Measurements from ENCODE around the gene HYCC1.

HYCC1 gene

DNA sequence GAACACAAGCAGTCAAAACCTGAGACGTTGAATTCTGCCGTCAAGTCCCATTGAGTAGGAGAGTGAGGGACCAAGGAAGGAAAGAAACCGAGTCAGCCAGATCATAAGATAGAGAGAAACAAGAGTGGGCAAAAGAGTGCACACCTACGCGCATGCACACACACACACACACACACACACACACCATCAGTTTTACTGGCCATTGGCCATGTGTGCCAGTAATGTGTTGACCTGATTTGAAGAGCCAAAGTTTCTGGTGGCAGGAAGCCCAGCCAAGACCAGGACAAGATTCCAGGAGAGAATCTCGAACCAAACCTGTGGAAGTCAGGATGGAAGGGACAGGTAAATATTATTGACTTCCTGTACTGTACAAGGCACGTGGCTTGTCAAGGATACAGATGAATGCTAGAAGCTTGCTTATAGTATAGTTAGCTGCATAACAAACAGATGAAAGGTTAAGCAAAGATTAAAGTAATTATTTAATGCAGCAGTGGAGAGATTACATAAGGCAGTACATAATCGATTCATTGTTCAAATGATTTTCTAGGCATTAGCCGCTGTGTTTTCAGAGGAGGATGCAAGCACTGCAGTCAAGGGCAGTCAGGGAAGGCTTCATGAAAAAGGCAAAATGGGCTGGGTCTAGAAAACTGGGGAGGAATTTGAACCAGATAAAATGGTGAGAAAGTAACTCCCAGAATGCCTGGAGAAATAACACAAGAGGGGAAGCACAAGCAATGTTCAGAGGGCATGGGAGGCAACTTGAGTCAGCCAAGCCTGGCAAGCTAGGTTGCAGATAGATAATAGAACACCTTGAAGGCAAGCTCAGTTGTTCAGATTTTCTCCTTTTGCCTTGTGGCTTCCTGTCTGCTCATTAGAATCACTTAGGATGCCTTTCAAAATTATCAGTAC is 2.7 kb upstream of the HYCC1 start:
- DNase-seq (ENCODE audit: low read depth in 2 of 2): no peak

DNA sequence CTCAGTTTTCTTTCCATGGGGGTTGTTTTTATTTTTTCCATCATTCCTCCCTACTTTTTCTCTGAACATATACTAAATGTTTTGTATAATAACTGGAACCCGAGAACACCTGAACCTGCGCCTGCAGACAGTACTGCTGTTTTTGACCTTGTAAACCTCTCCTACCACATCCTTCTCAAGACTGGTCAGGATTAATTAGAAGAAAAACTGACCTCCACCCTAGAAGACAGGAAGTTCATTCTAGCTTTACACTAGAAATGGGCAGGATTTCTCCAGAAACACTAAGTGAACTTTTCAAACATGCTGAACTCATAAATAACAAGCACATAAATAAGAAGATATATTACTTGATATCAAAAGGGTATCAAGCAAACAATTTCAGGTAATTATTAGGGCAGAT is 751 bp upstream of the HYCC1 start:
- DNase-seq (ENCODE audit: low read depth in 2 of 2): no peak

GRCh38 chr7:23012908-23013714 is 819 bp downstream of the HYCC1 start:
- DNase-seq (ENCODE audit: low read depth in 2 of 2): no peak

- no peak for DNase-seq (ENCODE audit: low read depth in 2 of 2)
Observed at GRCh38 chr7:23012186-23012585, 1.7 kb downstream of the HYCC1 start.

- DNase-seq (ENCODE audit: low read depth in 2 of 2): no peak
Observed at GRCh38 chr7:23011222-23011924, 2.6 kb downstream of the HYCC1 start.

DNA sequence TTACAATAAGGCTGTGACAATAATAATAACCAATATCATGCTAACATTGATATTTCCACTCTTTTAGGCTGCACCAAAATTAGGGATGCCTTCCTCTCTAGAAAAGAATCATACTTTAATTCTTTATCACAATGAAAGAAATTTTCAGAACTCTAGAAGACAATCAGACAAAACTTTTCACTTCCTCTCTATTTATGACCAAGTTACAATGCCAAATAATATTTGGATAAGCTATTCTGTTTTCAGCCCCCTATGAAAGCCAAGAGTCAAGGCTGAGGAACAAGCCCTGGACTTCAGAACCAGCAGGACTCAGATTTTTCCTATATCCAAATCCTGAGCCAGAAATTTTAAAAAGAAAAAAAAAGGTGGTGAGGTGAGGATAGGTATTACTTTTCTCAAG is 4.6 kb downstream of the HYCC1 start:
- no peak for DNase-seq (ENCODE audit: low read depth in 2 of 2)

DNA sequence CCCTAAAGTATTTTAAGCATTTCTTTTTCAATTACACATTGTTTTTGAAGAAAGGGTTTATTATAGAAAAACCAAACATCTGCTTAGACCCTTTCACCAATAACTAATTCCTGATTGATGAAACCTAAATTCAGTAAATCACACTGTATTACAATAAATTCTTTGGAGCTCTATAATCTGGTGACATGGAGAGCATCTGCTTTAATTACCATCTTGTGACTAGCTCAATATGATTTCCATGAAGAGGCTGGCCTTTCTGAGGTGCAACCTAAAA is 9.7 kb downstream of the HYCC1 start:
- DNase-seq (ENCODE audit: low read depth in 2 of 2): no peak

DNA sequence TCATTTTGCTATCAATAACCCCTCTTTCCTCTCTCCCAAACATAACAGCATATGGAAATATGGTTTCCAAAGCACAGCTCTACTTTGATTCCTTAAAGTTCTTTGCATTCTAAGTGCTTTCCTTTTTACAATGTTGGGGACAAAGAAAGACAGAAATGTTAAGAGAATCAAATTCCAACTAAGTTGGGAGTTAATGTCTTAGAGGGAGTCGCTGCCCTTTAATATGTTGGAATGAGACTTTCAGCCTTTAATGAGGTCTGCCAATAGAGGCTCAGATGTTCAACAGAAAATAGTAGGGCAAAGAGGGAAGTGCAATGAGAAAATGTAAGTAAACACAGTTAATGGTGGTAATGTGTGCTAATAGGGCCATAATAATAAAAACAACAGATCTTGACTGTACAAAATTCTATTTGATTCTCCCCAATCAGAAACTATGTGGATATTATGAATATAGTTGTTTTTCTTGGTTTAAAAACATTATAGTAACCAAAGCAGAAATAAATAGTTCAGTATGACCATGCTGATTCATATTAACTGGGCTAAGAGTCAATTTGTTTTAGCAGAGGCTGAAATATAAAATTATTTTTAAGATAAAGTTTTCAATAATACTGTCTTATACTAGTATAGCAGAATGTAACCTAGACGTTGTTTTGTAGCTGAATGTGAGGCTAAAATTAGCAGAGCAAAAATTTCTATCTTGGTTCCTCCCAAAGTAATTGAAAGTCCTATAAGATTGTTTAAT is 10.3 kb downstream of the HYCC1 start:
- DNase-seq (ENCODE audit: low read depth in 2 of 2): no peak

DNA sequence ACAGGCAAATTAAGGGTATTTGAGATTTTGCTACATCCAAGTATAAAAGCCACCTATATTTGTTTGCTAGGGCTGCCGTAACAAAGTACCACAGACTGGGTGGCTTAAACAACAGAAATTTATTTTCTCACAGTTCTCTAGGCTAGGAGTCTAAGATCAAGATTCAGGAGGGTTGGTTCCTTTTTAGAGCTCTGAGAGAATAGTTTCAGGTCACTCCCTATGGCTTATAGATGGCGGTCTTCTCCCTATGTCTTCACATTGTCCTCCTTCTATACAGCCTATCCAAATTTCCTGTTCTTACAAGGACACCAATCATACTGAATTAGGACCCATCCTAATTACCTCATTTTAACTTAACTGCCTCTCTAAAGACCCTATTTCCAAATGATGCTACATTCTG is 11.2 kb downstream of the HYCC1 start:
- DNase-seq (ENCODE audit: low read depth in 2 of 2): no peak

DNA sequence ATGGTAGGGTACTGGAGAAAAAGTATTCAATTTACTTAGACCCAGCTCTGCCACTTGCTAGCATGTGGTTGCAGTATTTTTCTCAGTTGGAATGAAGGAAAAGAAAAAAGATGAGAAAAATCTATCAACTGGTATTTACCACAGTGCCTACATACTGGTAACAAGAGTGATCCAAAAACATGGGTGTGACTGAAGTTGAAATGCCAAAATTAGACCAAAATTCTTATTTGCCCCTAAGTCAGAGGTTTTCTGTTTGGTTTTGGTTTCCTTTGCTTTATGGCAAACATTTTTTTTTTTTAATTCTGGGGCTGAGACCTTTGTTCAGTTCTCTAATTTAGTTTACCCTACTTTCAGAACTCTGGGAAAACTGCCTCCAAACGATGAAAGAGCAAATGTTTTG is 12.3 kb downstream of the HYCC1 start:
- DNase-seq (ENCODE audit: low read depth in 2 of 2): no peak

DNA sequence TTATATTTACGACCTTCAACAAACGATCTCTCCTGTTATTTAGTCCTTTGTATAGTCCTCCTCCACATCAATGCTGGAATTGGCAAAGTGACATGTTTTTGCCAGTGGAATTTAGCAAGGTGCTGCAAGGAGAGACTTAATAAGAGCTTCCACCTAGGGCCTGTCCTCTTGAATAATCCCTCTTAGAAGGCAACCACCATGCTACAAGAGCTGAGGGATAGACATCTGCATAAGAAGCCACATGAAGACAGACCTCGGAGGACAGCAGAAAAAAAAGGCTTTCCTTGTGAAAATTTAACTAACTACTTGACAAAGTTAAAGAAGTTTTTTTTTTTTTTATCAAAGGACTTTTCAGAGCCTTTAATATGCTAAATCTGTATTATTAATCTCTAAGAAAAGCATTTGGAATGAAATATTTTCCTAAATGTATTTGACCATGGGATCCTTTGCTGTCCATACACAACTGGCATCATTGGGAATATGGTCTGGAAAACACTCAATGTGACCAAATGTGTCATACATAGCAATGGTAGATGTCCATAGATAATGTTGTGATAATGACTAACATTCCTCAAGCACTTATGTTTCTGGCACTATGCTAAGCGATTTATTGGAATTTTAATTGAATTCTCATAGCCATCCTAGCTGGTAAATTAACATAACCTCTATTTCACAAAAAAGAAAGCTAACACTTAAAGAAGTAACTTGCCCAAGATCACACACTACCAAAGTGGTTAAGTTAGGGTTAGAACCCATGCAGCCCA is 13.2 kb downstream of the HYCC1 start:
- no peak for DNase-seq (ENCODE audit: low read depth in 2 of 2)

DNA sequence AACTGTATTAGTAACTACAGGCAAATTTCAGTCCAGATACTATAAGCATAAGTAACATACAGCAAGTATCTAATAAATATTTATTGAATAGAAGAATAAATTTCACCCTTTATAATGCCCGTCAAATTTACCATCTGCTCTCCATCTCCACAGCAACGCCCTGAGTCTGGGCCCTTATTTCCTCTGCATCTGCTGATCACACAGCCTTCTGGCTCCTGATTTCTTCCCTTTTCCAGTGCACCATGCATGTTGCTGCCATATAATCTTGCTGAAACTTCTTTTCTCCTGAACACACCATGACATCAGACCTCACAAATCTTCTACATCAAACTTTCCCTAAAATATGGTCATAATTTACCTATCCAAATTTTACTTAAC is 15.4 kb downstream of the HYCC1 start:
- no peak for DNase-seq (ENCODE audit: low read depth in 2 of 2)

GRCh38 chr7:22997871-22998518 is 15.9 kb downstream of the HYCC1 start:
- DNase-seq (ENCODE audit: low read depth in 2 of 2): no peak

DNA sequence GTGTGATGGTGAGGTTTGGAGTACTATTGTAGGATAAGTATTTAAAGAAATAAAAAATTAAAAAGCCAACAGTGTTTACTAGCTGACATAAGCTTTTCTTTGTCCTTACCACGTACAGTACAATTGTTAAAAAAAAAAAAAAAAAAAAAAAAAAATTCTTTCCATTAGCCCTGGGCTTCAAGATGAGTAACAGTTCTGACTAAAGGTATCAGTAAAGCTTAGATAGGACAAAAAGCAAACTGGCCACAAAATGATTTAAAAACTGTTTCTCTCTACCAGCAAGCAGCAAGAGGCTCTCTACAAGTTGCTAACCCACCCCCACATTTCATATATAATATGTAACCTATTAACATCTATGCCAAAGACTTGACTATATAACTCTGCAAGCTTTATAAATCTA is 17.5 kb downstream of the HYCC1 start:
- no peak for DNase-seq (ENCODE audit: low read depth in 2 of 2)

DNA sequence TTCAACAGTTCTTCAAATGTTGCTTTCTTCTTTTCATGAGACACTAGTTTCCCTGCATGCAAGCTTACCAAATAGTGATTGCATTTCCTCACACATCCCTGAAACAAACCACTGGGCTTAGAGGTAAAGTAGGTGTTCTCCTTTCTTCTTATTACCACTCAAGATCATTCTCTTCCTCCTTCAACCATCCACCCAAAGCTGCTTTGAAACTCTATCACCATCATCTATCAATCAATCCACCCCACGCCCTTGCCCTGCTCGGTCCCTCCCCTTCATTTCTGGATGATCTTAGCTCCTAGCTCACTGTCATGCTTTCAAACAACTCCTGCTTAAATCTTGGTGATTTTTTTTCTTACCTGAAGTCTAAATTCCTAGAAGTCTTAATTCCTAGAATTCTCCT is 18.9 kb downstream of the HYCC1 start:
- DNase-seq (ENCODE audit: low read depth in 2 of 2): no peak

DNA sequence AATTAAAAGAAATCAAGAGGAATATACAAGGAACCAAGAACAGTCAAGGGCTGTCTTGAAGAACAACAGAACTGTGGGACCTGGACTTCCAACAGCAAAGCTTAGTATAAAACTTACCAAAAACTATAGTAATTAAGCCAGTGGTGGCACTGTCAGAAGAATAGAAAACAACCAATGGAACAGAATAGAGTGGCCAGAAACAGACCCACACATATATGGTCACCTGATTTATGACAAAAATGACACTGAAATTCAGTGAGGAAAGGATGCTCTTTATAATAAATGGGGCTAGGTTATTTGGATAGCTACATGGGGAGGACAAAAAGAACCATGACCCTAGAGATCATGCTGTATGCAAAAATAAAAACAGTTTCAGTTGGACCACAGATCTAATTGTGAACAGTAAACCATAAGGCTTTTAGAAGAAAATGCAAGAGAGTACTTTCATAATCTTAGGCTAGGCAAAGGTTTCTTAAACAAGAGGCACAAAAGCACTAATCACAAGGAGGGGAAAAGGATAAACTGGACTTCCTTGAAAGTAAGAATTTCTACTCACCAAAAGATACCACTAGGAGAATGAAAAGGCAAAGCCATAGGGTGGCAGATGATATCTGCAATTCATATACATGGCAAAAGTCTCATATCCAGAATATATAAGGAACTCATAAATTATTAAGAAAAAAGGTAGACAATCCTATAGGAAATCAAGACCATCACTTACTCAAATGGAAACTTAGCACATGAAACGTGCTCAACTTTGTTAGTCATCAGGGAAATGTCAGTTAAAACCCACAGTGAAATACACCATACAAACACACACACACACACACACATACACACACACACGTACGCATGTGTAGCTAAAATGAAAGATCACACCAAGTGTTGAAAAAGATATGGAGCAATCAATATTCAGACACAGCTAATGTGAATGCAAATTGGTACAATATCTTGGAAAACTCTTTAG is 20.8 kb downstream of the HYCC1 start:
- peak in 1 of 2 donors; percentile 24 for DNase-seq (ENCODE audit: low read depth in 2 of 2)

DNA sequence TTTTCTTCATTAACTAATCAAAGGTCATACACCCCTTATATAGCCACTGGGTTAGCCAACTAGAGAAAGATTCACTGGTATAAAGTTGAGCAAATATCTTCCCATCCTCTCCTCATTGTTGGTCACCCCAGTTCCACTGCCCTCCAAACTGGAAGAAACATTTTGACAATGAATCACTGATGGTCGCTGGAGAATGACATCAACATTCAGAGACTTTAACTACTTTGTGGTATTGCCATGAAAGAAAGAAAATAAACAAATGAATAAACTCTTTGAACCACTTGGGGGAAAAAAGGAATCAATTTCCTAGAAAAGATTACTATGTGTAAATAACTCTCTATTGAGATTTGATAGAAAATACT is 23.4 kb downstream of the HYCC1 start:
- DNase-seq (ENCODE audit: low read depth in 2 of 2): no peak

DNA sequence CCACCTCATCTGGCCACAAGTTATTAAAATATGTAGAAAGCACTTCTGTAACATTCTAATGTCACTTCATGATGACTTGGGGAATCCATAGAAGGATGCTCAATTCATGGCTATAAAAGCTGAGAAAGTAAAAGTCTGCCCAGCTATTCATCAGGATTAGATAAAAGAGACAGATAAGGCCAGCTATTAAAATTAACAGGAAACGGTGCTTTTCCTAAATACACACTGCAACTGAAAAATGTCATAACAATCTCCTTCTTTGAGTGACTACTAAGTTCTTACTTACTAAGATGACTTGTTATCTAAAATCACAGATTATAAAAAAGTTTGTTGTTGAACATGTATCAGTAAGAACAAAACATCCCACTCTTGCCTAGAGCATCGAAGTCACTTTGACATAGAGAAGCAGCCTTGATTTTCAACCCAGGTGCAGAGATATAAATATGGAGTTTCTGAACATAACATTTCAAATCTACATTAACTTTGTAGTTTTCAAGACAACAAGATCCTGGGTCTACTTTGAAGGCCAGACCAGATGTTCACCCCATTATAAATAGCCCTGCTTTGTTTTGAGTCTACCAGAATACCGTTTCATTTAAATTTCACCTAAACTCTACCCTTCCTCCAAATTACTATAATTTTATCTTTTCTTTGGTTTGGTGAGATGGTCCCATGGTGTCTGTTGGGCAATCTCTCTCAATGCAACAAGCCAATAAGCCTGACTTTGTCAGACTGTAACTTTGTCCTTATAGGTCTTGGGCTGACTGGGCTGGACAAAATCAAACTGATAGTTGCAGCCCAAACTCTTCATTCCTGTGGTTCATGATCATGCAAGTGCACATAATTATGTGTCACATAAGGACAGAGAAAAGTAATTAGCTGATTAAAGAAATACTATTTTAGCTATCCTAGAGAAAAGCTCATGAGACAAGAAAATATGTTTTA is 24.0 kb downstream of the HYCC1 start:
- DNase-seq (ENCODE audit: low read depth in 2 of 2): no peak
